Upper lobe of right lung (tissue), 1 donor: ENCODE data around the gene MRPL21. TPM values are rescaled to one million over a fixed set of nuclear protein-coding genes. Genes with fewer than 3 reads are reported as not detected.
A peak's percentile ranks its signal among the peaks of the same experiment; 100 is the strongest.

Source experiments
- ATAC-seq: fragments of 200-7000 bp; cut with Tn5 transposase; one replicate; pipeline ENCODE4 v1.9.1; 2020; ENCODE audit warnings: mild to moderate bottlenecking, moderate library complexity
- DNase-seq: peaks from one replicate; pipeline ENCODE4 v3.0.0-alpha.2; 2020
- H3K27ac ChIP-seq: fragments of 200-600 bp; one replicate; pipeline ENCODE4 v1.8.0; 2022
- H3K27me3 ChIP-seq: fragments of 200-600 bp; one replicate; pipeline ENCODE4 v1.8.0; 2022; ENCODE audit warnings: mild to moderate bottlenecking
- H3K36me3 ChIP-seq: fragments of 200-600 bp; one replicate; pipeline ENCODE4 v1.8.0; 2022
- H3K4me1 ChIP-seq: fragments of 200-600 bp; one replicate; pipeline ENCODE4 v1.8.0; 2022
- H3K4me3 ChIP-seq: fragments of 200-600 bp; one replicate; pipeline ENCODE4 v1.8.0; 2022; ENCODE audit warnings: mild to moderate bottlenecking
- H3K9me3 ChIP-seq: fragments of 200-600 bp; one replicate; pipeline ENCODE4 v1.8.0; 2022
- CTCF ChIP-seq: fragments of 200-600 bp; IDR thresholded peaks from one replicate; pipeline ENCODE4 v1.8.0; 2022; ENCODE audit warnings: antibody characterized with exemption
- intact Hi-C: fragments of 100-400 bp; cut with DNase I; formaldehyde crosslinking; loops from one replicate; pipeline ENCODE4 v1.11.0; 2022
- long read RNA-seq: library from polyadenylated mRNA; unstranded; transcript quantifications from one replicate; pipeline ENCODE4 v2.0.0, GENCODE V29; 2021
- total RNA-seq: library from RNA; stranded (reverse); fragmentation: NEBNext Ultra II Directional; extraction: Animal tissue kit (Norgen Biotek cat#: 25700); gene quantifications from one replicate; pipeline ENCODE4 v1.2.1, GENCODE V29; 2021
- donor health status: DM: no; HTN: yes; CAD: no; lungs with severe emphysema.

MRPL21 gene
- 36.3 TPM for total RNA-seq
- long read RNA-seq, transcript MRPL21-201 (7 exons, 683 nt) = major isoform, 12 of 21 reads
- long read RNA-seq, partial matches to known transcripts = 2 of 21 reads
- long read RNA-seq, other reads (novel, unspliced or antisense) = 2 of 21 reads

- Histone ChIP-seq H3K4me1 (peaks cover 26% of the 10 kb centered on the region), H3K36me3 (peaks cover 29% of the 10 kb centered on the region), H3K9me3 (no peaks in the 10 kb centered on the region), H3K27ac (peak within 1 kb of the TSS; percentile 88), H3K27me3 (no peaks in the 10 kb centered on the region), H3K4me3 (peak within 1 kb of the TSS; percentile 98)
- intact Hi-C loops = no loop called here
- ATAC-seq = peak; percentile 99
- peak; percentile 94 for DNase-seq
- no peak for TF ChIP-seq CTCF
Observed at GRCh38 chr11:68903288-68904247, at the start of gene MRPL21, which contains the start of gene IGHMBP2. Gene MRPL21 (minus strand): TSS chr11:68903832. CDS start chr11:68903810, 22 bp downstream. Gene IGHMBP2 (plus strand): TSS chr11:68903891. CDS start chr11:68903953, 62 bp downstream.

GRCh38 chr11:68950762-68951161 is 47.1 kb upstream of the MRPL21 start:
- Histone ChIP-seq H3K9me3 (no peaks in the 10 kb centered on the region), H3K27ac (no peak overlapping the region), H3K27me3 (no peaks in the 10 kb centered on the region), H3K4me3 (no peak overlapping the region), H3K36me3 (no peaks in the 10 kb centered on the region), H3K4me1 (peaks cover 4% of the 10 kb centered on the region)
- TF ChIP-seq CTCF = no peak
- intact Hi-C loops = no loop called here
- ATAC-seq (no peak), DNase-seq (no peak)

- H3K4me3 ChIP-seq = no peak overlapping the region
- H3K9me3 ChIP-seq = no peaks in the 10 kb centered on the region
- no peak overlapping the region for H3K27ac ChIP-seq
- no peaks in the 10 kb centered on the region for H3K36me3 ChIP-seq
- no peak for TF ChIP-seq CTCF
- peaks cover 2% of the 10 kb centered on the region for H3K4me1 ChIP-seq
- intact Hi-C loops = no loop called here
- no peak for ATAC-seq
- no peaks in the 10 kb centered on the region for H3K27me3 ChIP-seq
- no peak for DNase-seq
Observed at GRCh38 chr11:68950270-68950669, 46.6 kb upstream of the MRPL21 start.

GRCh38 chr11:68948935-68949334 is 45.3 kb upstream of the MRPL21 start:
- Histone ChIP-seq H3K4me1 (no peaks in the 10 kb centered on the region), H3K27ac (no peak overlapping the region), H3K27me3 (no peaks in the 10 kb centered on the region), H3K9me3 (no peaks in the 10 kb centered on the region), H3K4me3 (no peak overlapping the region), H3K36me3 (no peaks in the 10 kb centered on the region)
- no peak for TF ChIP-seq CTCF
- DNase-seq = no peak
- no peak for ATAC-seq
- intact Hi-C loops = no loop called here

- Histone ChIP-seq H3K36me3 (no peaks in the 10 kb centered on the region), H3K27ac (no peak overlapping the region), H3K27me3 (no peaks in the 10 kb centered on the region), H3K4me1 (no peaks in the 10 kb centered on the region), H3K9me3 (no peaks in the 10 kb centered on the region), H3K4me3 (no peak overlapping the region)
- DNase-seq (no peak), ATAC-seq (no peak)
- TF ChIP-seq CTCF = no peak
- intact Hi-C loops = no loop called here
Observed at GRCh38 chr11:68948496-68948895, 44.9 kb upstream of the MRPL21 start.
